ENCODE data around the gene ATP10B. TPM values are rescaled to one million over a fixed set of nuclear protein-coding genes. Genes with fewer than 3 reads are reported as not detected.

The ATP10B gene
- total and polyA plus RNA-seq, 10 of the 15 experiments (the other 5 are each of a cell fraction or from before 2014, with no cell fraction given), result not detected

GRCh38 chr5:160805376-160805775 lies 46.6 kb downstream of the ATP10B start:
- H3K9me3 ChIP-seq (replicated peaks; ENCODE audit: control insufficient read depth, insufficient read depth, low read length), result no peaks in the 10 kb centered on the region
- no TSS peak for BruUV-seq (replicated peaks)
- FAIRE-seq, result no peak
- SMC1A ChIA-PET (ENCODE audit: uncharacterized antibody, unreplicated experiment), result interaction anchor here (1.1 to 10.0 kb wide), 4 partner anchors 18 to 298 kb away, joined by 3 to 53 read pairs (median 6); no protein-coding TSS in a partner anchor
- no peak overlapping the region for H3K9ac ChIP-seq (ENCODE audit: control insufficient read depth, insufficient read depth, low read length)
- no peak for ATAC-seq
- intact Hi-C loops (cut with micrococcal nuclease; ENCODE audit: unreplicated experiment) (no loop called here), in situ Hi-C loops (cut with MboI) (no loop called here)
- no peaks in the 10 kb centered on the region for H4K20me1 ChIP-seq (ENCODE audit: control insufficient read depth, insufficient read depth)
- DNase-seq (ENCODE audit: low read depth, low spot score), result no peak
- H3K4me3 ChIP-seq, result no peak overlapping the region
- H2AFZ ChIP-seq (ENCODE audit: control insufficient read depth, low read depth, low read length), result no peak overlapping the region
- H3K4me2 ChIP-seq (ENCODE audit: control insufficient read depth, insufficient read depth), result no peak overlapping the region
- H3K27me3 ChIP-seq (replicated peaks in 1 of 2; ENCODE audit: control insufficient read depth in 2 of 2, insufficient read depth in 2 of 2, low read length in 1 of 2), result no peaks in the 10 kb centered on the region
- no peak overlapping the region for H3K27ac ChIP-seq (ENCODE audit: control insufficient read depth, insufficient read depth)
- CTCF ChIA-PET, result interaction anchor here (0.8 to 1.0 kb wide), 3 partner anchors 30 to 367 kb away, joined by 3 read pairs; no protein-coding TSS in a partner anchor
- 13% methylated on average over 6 of the region's 6 CpGs for WGBS (ENCODE audit: insufficient coverage, insufficient replicate concordance, low lambda C conversion rate, missing lambda C conversion rate)
- POLR2A ChIA-PET, result no interaction called here
- H3K4me1 ChIP-seq (ENCODE audit: control insufficient read depth, insufficient read depth, low read length), result no peaks in the 10 kb centered on the region
- H3K79me2 ChIP-seq (ENCODE audit: control insufficient read depth, insufficient read depth, low read length), result no peaks in the 10 kb centered on the region
- TF ChIP-seq CTCF (IDR thresholded peaks at IDR 0.05 in 2 of 3, conservative IDR thresholded peaks at IDR 0.05 in 1 of 3; ENCODE audit: control insufficient read depth in 2 of 3, extremely low read depth in 1 of 3, insufficient read depth in 1 of 3, low read depth in 3 of 3, low read length in 3 of 3), result no peak
- no peak for TF ChIP-seq MLLT1 (IDR thresholded peaks at IDR 0.05)
- TF ChIP-seq FOXK2 (IDR thresholded peaks at IDR 0.05), result no peak
- TF ChIP-seq DPF2 (IDR thresholded peaks at IDR 0.05), result no peak
- no peak for TF ChIP-seq CHD4 (IDR thresholded peaks at IDR 0.05)
- TF ChIP-seq JUND (IDR thresholded peaks at IDR 0.05; ENCODE audit: low read depth, low read length), result no peak
- TF ChIP-seq EGR1 (IDR thresholded peaks at IDR 0.05; ENCODE audit: borderline replicate concordance in 1 of 2, low read depth in 2 of 2, low read length in 2 of 2), result no peak
- TF ChIP-seq PML (IDR thresholded peaks at IDR 0.05; ENCODE audit: low read length), result no peak
- RAD21 ChIA-PET (ENCODE audit: unreplicated experiment), result no interaction called here
- no peaks in the 10 kb centered on the region for H3K36me3 ChIP-seq (ENCODE audit: control insufficient read depth in 2 of 2, insufficient read depth in 2 of 2, low read length in 1 of 2)

All from GM12878 (cell line).